IMR-90 (cell line): ENCODE data around the gene TMEM9B. TPM values are rescaled to one million over a fixed set of nuclear protein-coding genes. Genes with fewer than 3 reads are reported as not detected.

Experiments used
- ATAC-seq: fragments of 200-7000 bp; cut with Tn5 transposase; 2 replicates; pipeline ENCODE4 v1.9.1; 2020; ENCODE audit warnings: low read depth, mild to moderate bottlenecking, moderate library complexity
- BruUV-seq: library from RNA; stranded (reverse); fragments of 400-500 nt; replicated peaks from 2 replicates; lab custom pipeline; 2021; lab: Mats Ljungman, UMichigan
- CTCF ChIA-PET: fragments of 300-600 bp; formaldehyde crosslinking; extraction: SDS; loops from one replicate; lab custom pipeline; 2021; ENCODE audit warnings: antibody characterized with exemption; lab: Yijun Ruan, JAX
- POLR2A ChIA-PET: fragments of 300-600 bp; sonication (Branson Sonifier 250); formaldehyde crosslinking; loops from one replicate; lab custom pipeline; 2022; ENCODE audit warnings: antibody characterized with exemption; ENCODE audit not compliant: unreplicated experiment; lab: Charles Lee
- DNase-seq: peaks from one replicate; pipeline ENCODE4 v3.0.0; 2013
- H2AFZ ChIP-seq: replicated peaks from 2 replicates; pipeline ENCODE3; 2013; ENCODE audit warnings: low read length, mild to moderate bottlenecking; ENCODE audit not compliant: poor library complexity
- H2AK5ac ChIP-seq: 2 replicates; pipeline ENCODE4 v1.6.1; 2013; ENCODE audit warnings: low read depth, low read length, inconsistent platforms
- H2AK9ac ChIP-seq: replicated peaks from 2 replicates; pipeline ENCODE3; 2013; ENCODE audit warnings: mild to moderate bottlenecking, low read depth, low read length, moderate library complexity; ENCODE audit not compliant: poor library complexity
- H2BK120ac ChIP-seq: 2 replicates; pipeline ENCODE4 v1.6.1; 2013; ENCODE audit warnings: low read depth, low read length, inconsistent platforms
- H2BK15ac ChIP-seq: 3 replicates; pipeline ENCODE4 v1.6.1; 2013; ENCODE audit warnings: low read depth, low read length, inconsistent platforms
- H2BK20ac ChIP-seq: 2 replicates; pipeline ENCODE4 v1.6.1; 2013; ENCODE audit warnings: low read depth, mild to moderate bottlenecking, inconsistent platforms, low read length, moderate library complexity
- H2BK5ac ChIP-seq: 2 replicates; pipeline ENCODE4 v1.6.1; 2013; ENCODE audit warnings: mild to moderate bottlenecking, low read depth, low read length, inconsistent platforms; ENCODE audit not compliant: poor library complexity, severe bottlenecking
- H3K14ac ChIP-seq: replicated peaks from 2 replicates; pipeline ENCODE4 v1.6.1; 2013; ENCODE audit warnings: low read depth, low read length, inconsistent platforms
- H3K18ac ChIP-seq: 2 replicates; pipeline ENCODE4 v1.6.1; 2013; ENCODE audit warnings: low read depth, low read length, control low read depth
- H3K23ac ChIP-seq: 2 replicates; pipeline ENCODE4 v1.6.1; 2013; ENCODE audit warnings: low read depth, low read length, inconsistent platforms
- H3K27ac ChIP-seq: 2 replicates; pipeline ENCODE4 v1.5.1; 2013; ENCODE audit warnings: mild to moderate bottlenecking, control low read depth, low read length; ENCODE audit not compliant: insufficient read depth
- H3K27me3 ChIP-seq: 2 replicates; pipeline ENCODE4 v1.6.1; 2013; ENCODE audit warnings: low read length; ENCODE audit not compliant: control insufficient read depth, insufficient read depth
- H3K36me3 ChIP-seq: 2 replicates; pipeline ENCODE4 v1.6.1; 2013; ENCODE audit warnings: low read length, mixed read lengths; ENCODE audit not compliant: control insufficient read depth, insufficient read depth
- H3K4ac ChIP-seq: 2 replicates; pipeline ENCODE4 v1.6.1; 2013; ENCODE audit warnings: low read depth, low read length, inconsistent platforms
- H3K4me1 ChIP-seq: 2 replicates; pipeline ENCODE4 v1.6.1; 2013; ENCODE audit warnings: low read length, mixed read lengths; ENCODE audit not compliant: control insufficient read depth, insufficient read depth
- H3K4me2 ChIP-seq: 2 replicates; pipeline ENCODE4 v1.6.1; 2013; ENCODE audit warnings: low read depth, mild to moderate bottlenecking, control low read depth, low read length, moderate library complexity
- H3K4me3 ChIP-seq: 2 replicates; pipeline ENCODE4 v1.5.1; 2013; ENCODE audit warnings: low read depth, mild to moderate bottlenecking, control low read depth, low read length, moderate library complexity; ENCODE audit not compliant: insufficient read depth
- H3K56ac ChIP-seq: 2 replicates; pipeline ENCODE4 v1.6.1; 2013; ENCODE audit warnings: low read length, inconsistent platforms; ENCODE audit not compliant: insufficient read depth; ENCODE audit errors: extremely low read depth
- H3K79me1 ChIP-seq, 2 experiments: 2 replicates each; pipeline ENCODE4 v1.6.1; 2013; ENCODE audit warnings: low read length in 2 of 2, inconsistent platforms in 1 of 2, low read depth in 1 of 2
- H3K9ac ChIP-seq: 2 replicates; pipeline ENCODE4 v1.6.1; 2013; ENCODE audit warnings: low read depth, low read length, control low read depth
- H3K9me1 ChIP-seq: 2 replicates; pipeline ENCODE4 v1.6.1; 2013; ENCODE audit warnings: low read length, inconsistent platforms; ENCODE audit not compliant: insufficient read depth
- H3K9me3 ChIP-seq: 2 replicates; pipeline ENCODE4 v1.6.1; 2013; ENCODE audit warnings: low read length; ENCODE audit not compliant: control insufficient read depth, insufficient read depth
- H4K20me1 ChIP-seq: 2 replicates; pipeline ENCODE4 v1.6.1; 2013; ENCODE audit warnings: low read length, inconsistent platforms; ENCODE audit not compliant: insufficient read depth
- H4K5ac ChIP-seq: 2 replicates; pipeline ENCODE4 v1.6.1; 2013; ENCODE audit warnings: mild to moderate bottlenecking, low read depth, low read length, control low read depth
- H4K8ac ChIP-seq, 2 experiments: 2 replicates each; pipeline ENCODE4 v1.6.1; 2013; ENCODE audit warnings: low read depth in 2 of 2, low read length in 2 of 2, control low read depth in 1 of 2, inconsistent platforms in 1 of 2
- H4K91ac ChIP-seq: 2 replicates; pipeline ENCODE4 v1.6.1; 2013; ENCODE audit warnings: low read depth, low read length, inconsistent platforms; ENCODE audit not compliant: insufficient read depth
- CEBPB ChIP-seq: IDR thresholded peaks from 2 replicates; pipeline ENCODE4 v1.6.1; 2012; ENCODE audit warnings: low read depth, low read length, improper control_type of control experiment
- FOS ChIP-seq: fragments of 150-350 bp; IDR thresholded peaks from 2 replicates; pipeline ENCODE4 v1.6.1; 2016; ENCODE audit warnings: low read depth, low read length
- MAFK ChIP-seq: IDR thresholded peaks from 2 replicates; pipeline ENCODE4 v1.6.1; 2012; ENCODE audit warnings: low read depth, low read length, improper control_type of control experiment
- RFX5 ChIP-seq: IDR thresholded peaks from 2 replicates; pipeline ENCODE4 v1.8.0; 2012; ENCODE audit warnings: low read depth, mild to moderate bottlenecking, low read length, moderate library complexity
- WGBS, 2 experiments: methylation state at CpG; one replicate each; pipeline versions ENCODE4 v1.1.5 to v1.1.7; 2013; ENCODE audit warnings: missing lambda C conversion rate in 2 of 2; ENCODE audit not compliant: insufficient read length in 1 of 2; ENCODE audit errors: extremely low coverage in 2 of 2; 5-methylcytosine and 5-hydroxymethylcytosine counted together
- dilution Hi-C: fragments of 300-500 bp; cut with HindIII; formaldehyde crosslinking; loops from one replicate; pipeline ENCODE4 v1.14.3; 2018; ENCODE audit warnings: low sequenced_read_pairs; ENCODE audit not compliant: unreplicated experiment
- in situ Hi-C: fragments of 300-500 bp; cut with MboI; formaldehyde crosslinking; loops from 3 replicates; pipeline ENCODE4 v1.14.3; 2019; ENCODE audit warnings: low sequenced_read_pairs, inconsistent platforms, mixed read lengths
- intact Hi-C: fragments of 100-400 bp; cut with micrococcal nuclease; formaldehyde crosslinking; loops from 2 replicates; pipeline ENCODE4 v1.10.0; 2022
- polyA plus RNA-seq, 3 experiments: library from polyadenylated mRNA; depleted of rRNA; stranded (reverse); fragments of >200 nt; gene quantifications; 2 replicates each; pipeline ENCODE4 v1.2.3, GENCODE V29; 2012; ENCODE audit warnings: low replicate concordance in 1 of 3
- total RNA-seq: library from RNA; depleted of rRNA; stranded (reverse); fragments of >200 nt; gene quantifications from 2 replicates; pipeline ENCODE4 v1.2.3, GENCODE V29; 2012

The TMEM9B gene
- total and polyA plus RNA-seq, 2 of the 4 experiments (the other 2 are of a cell fraction) = 24.6 to 25.6 TPM

DNA sequence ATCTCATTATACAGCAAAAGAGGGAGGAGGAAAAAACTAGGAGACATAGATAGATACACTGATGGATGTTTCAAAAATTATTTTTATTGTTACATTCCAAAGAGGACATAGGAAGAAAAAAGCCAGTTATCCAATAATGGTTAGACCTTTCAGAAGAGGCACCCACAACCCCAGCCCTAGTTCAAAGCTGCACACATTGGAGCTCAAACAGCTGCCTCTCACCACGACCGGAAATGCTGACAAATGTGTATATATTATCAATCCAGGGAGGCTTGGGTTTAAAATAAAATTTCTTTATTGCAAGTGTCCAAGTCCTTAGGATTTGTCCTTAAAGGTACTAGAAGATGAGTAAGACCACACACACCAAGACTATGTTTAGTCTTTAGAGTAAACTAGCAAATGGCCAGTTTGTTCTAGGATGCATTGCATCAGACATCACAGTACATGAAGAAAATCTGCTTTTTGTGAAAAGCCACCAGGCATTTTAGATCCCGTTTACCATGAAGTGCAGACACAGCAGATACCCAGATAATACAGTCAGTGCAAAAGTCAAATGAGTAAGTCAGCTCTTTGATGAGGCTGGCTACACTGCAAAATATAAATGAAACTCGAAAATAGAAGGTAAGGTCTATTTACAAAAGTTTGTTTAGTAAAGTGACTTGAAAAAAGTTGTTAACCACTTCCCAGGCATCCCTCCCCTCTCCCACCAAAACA, 16.9 kb downstream of the TMEM9B start:
- H2BK120ac ChIP-seq = peak overlapping the region; percentile 5
- TSS peak; percentile 94 for BruUV-seq
- dilution Hi-C loops = no loop called here
- no peak overlapping the region for H2AFZ ChIP-seq
- H4K20me1 ChIP-seq = no peaks in the 10 kb centered on the region
- no peaks in the 10 kb centered on the region for H3K27me3 ChIP-seq
- H3K9me1 ChIP-seq = no peaks in the 10 kb centered on the region
- no peak overlapping the region for H2AK9ac ChIP-seq
- H3K27ac ChIP-seq = no peak overlapping the region
- H4K8ac ChIP-seq = peak overlapping the region in 1 of 2 experiments; percentile 72; a peak in 2 of 4 replicates
- peak overlapping the region; percentile 37; the same call in 1 of the 2 replicates for H3K56ac ChIP-seq
- peaks cover 14% of the 10 kb centered on the region for H3K36me3 ChIP-seq
- no peak overlapping the region for H2AK5ac ChIP-seq
- H3K9ac ChIP-seq = peak overlapping the region; percentile 4; the same call in 1 of the 2 replicates
- peak overlapping the region; percentile 34; the same call in 1 of the 2 replicates for H3K18ac ChIP-seq
- H4K91ac ChIP-seq = peak overlapping the region; percentile 12; the same call in 1 of the 2 replicates
- ATAC-seq (peak; percentile 86), DNase-seq (peak; percentile 68)
- peak overlapping the region; percentile 23 for H3K14ac ChIP-seq
- peaks cover 2% of the 10 kb centered on the region for H3K4me1 ChIP-seq
- ChIA-PET CTCF (interaction anchor here (1.2 kb wide), 1 partner anchor 14 kb away, joined by 3 read pairs; no protein-coding TSS in a partner anchor), POLR2A (interaction anchor here (0.6 kb wide), 1 partner anchor 219 kb away, joined by 4 read pairs; no protein-coding TSS in a partner anchor)
- in situ Hi-C loops = no loop called here
- peak overlapping the region; percentile 46; the same call in 1 of the 2 replicates for H3K4me2 ChIP-seq
- 0 out of 3 replicates have a peak overlapping the region, but pooled peaks have one; percentile 8 for H2BK15ac ChIP-seq
- H3K4ac ChIP-seq = no peak overlapping the region; the same call in 1 of the 2 replicates
- H3K23ac ChIP-seq = no peak overlapping the region
- intact Hi-C loops = no loop called here
- peak overlapping the region; percentile 0; the same call in 1 of the 2 replicates for H4K5ac ChIP-seq
- WGBS, 2 experiments = no CpG with 5 or more reads among the region's 4 CpGs
- no peaks in the 10 kb centered on the region for H3K9me3 ChIP-seq
- H2BK20ac ChIP-seq = peak overlapping the region; percentile 1
- peak overlapping the region; percentile 40 for H2BK5ac ChIP-seq
- TF ChIP-seq MAFK (0 out of 2 replicates have a peak, but pooled peaks have one; percentile 1), RFX5 (no peak), FOS (peak; percentile 8; the same call in 1 of the 2 replicates), CEBPB (peak; percentile 82)
- H3K4me3 ChIP-seq = no peak overlapping the region
- peaks cover 0 to 4% of the 10 kb centered on the region in 2 experiments; a peak in 1 of 4 replicates for H3K79me1 ChIP-seq
